ENCODE data around the gene NELL1.

- TF ChIP-seq POLR2A (IDR thresholded peaks at IDR 0.05; ENCODE audit: low read depth, low read length) (no peak), POLR2AphosphoS5 (IDR thresholded peaks at IDR 0.05; ENCODE audit: low read depth, low read length) (no peak), POU2F2 (IDR thresholded peaks at IDR 0.05; ENCODE audit: low read depth, low read length) (no peak)
These were observed 210.7 kb downstream of the NELL1 start for GRCh38 chr11:20880094-20880493.
